Measurements from ENCODE around the gene STK32B. TPM values are rescaled to one million over a fixed set of nuclear protein-coding genes. Genes with fewer than 3 reads are reported as not detected.
"Not testable (repeated sequence)": the region's sequence is repeated elsewhere in the genome, so short reads cannot be mapped to it uniquely, and the experiment has no call there.

The STK32B gene
- polyA plus RNA-seq, 1 of the 3 experiments (the other 2 are of a cell fraction): 0.20 TPM

DNA sequence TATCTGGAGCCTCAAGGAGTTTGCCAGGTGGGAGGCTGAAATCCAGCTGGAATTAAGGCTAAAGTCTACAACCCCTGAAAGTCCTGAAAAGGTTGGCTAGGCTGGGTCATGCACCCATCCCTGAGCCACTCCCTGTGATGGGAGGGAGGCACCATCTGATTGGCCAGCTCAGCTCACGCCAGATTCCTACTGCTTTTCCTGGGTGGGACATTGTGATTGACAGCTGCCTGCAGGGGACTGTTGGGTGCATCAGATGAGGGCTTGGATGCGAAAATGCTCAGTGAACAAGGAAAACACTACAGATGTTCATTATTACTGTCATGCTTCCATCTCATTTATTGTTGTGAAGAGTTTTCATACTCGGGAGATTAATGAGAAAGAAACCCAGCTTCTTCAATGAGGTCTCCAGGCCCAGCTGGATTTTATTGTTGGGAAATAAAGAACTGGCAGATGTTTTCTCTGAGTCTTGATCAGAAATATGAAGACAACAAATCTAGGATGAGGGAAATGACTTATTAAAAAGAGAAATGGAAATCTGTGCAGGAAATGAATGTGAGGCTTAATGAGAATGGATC, 185.9 kb downstream of the STK32B start:
- WGBS (ENCODE audit: low lambda C conversion rate): 23% methylated on average over 3 of the region's 3 CpGs

DNA sequence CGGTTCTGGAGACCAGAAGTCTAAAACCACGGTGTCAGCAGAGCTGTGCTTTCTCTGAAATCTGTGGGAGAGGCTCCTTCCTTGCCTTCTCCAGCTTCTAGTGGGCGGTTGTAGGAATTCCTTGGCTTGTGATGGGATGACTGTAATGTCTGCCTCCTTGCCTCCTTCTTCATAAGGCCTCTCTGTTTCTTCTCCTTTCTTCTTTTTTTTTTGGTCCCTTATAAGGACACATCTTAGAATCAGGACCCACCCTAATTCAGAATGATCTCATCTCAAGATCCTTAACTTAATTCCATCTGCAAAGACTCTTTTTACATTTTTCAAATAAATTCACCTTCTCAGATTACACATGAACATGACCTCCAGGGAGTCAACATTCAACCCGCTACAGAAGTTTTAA, 186.9 kb downstream of the STK32B start:
- Histone ChIP-seq H3K4me1 (ENCODE audit: control insufficient read depth in 1 of 2, insufficient read depth in 2 of 2, low read depth in 1 of 2, low read length in 1 of 2) (no peaks in the 10 kb centered on the region), H2AFZ (ENCODE audit: low read depth) (no peak overlapping the region), H3F3A (replicated peaks; ENCODE audit: insufficient read depth) (no peaks in the 10 kb centered on the region), H3K4me3 (ENCODE audit: low read depth in 2 of 2, low read length in 1 of 2) (no peak overlapping the region), H3K27me3 (ENCODE audit: insufficient read depth) (no peaks in the 10 kb centered on the region), H3K36me3 (replicated peaks in 1 of 2; ENCODE audit: control insufficient read depth in 1 of 2, insufficient read depth in 2 of 2, low read length in 1 of 2) (no peaks in the 10 kb centered on the region), H3K9me2 (no peaks in the 10 kb centered on the region), H3K27ac (ENCODE audit: low read depth in 2 of 2, low read length in 1 of 2) (no peak overlapping the region), H4K20me1 (ENCODE audit: insufficient read depth) (no peaks in the 10 kb centered on the region), H3K4me2 (no peak overlapping the region), H3K79me2 (ENCODE audit: insufficient read depth) (no peaks in the 10 kb centered on the region), H3K9ac (no peak overlapping the region), H3K9me3 (no peaks in the 10 kb centered on the region)
- ChIA-PET CTCF (no interaction called here), POLR2A (no interaction called here)
- DNase-seq: no peak
- TF ChIP-seq, protein P1, sequence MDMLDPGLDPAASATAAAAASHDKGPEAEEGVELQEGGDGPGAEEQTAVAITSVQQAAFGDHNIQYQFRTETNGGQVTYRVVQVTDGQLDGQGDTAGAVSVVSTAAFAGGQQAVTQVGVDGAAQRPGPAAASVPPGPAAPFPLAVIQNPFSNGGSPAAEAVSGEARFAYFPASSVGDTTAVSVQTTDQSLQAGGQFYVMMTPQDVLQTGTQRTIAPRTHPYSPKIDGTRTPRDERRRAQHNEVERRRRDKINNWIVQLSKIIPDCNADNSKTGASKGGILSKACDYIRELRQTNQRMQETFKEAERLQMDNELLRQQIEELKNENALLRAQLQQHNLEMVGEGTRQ (IDR thresholded peaks at IDR 0.05; ENCODE audit: borderline replicate concordance, low read depth, low read length): no peak
- TF ChIP-seq RAD21 (IDR thresholded peaks at IDR 0.05; ENCODE audit: low read length) (no peak), FOXJ3 (CRISPR knock-in tag; IDR thresholded peaks at IDR 0.05) (no peak), FOSL2 (IDR thresholded peaks at IDR 0.05; ENCODE audit: borderline replicate concordance, low read depth) (no peak), MEF2A (IDR thresholded peaks at IDR 0.05; ENCODE audit: borderline replicate concordance, low read depth) (no peak), GABPA (IDR thresholded peaks at IDR 0.05; ENCODE audit: low read depth) (no peak), RXRA (IDR thresholded peaks at IDR 0.05; ENCODE audit: borderline replicate concordance, low read depth) (no peak), MXI1 (IDR thresholded peaks at IDR 0.05; ENCODE audit: low read depth, low read length) (no peak), NRF1 (IDR thresholded peaks at IDR 0.05; ENCODE audit: low read depth, low read length) (no peak), NFIC (IDR thresholded peaks at IDR 0.05; ENCODE audit: borderline replicate concordance) (no peak), RFX5 (IDR thresholded peaks at IDR 0.05; ENCODE audit: low read length) (no peak), YY1 (IDR thresholded peaks at IDR 0.05; ENCODE audit: low read depth) (no peak), EP300 (IDR thresholded peaks at IDR 0.05; ENCODE audit: borderline replicate concordance in 1 of 2, low read depth in 1 of 2, low read length in 1 of 2) (no peak), TCF12 (IDR thresholded peaks at IDR 0.05) (no peak)
- TF ChIP-seq, protein P2, sequence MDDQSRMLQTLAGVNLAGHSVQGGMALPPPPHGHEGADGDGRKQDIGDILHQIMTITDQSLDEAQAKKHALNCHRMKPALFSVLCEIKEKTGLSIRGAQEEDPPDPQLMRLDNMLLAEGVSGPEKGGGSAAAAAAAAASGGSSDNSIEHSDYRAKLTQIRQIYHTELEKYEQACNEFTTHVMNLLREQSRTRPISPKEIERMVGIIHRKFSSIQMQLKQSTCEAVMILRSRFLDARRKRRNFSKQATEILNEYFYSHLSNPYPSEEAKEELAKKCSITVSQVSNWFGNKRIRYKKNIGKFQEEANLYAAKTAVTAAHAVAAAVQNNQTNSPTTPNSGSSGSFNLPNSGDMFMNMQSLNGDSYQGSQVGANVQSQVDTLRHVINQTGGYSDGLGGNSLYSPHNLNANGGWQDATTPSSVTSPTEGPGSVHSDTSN (IDR thresholded peaks at IDR 0.05): no peak
- TF ChIP-seq, protein P3, sequence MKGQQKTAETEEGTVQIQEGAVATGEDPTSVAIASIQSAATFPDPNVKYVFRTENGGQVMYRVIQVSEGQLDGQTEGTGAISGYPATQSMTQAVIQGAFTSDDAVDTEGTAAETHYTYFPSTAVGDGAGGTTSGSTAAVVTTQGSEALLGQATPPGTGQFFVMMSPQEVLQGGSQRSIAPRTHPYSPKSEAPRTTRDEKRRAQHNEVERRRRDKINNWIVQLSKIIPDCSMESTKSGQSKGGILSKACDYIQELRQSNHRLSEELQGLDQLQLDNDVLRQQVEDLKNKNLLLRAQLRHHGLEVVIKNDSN (IDR thresholded peaks at IDR 0.05; ENCODE audit: borderline replicate concordance, low read depth): no peak
- TF ChIP-seq, protein P4, sequence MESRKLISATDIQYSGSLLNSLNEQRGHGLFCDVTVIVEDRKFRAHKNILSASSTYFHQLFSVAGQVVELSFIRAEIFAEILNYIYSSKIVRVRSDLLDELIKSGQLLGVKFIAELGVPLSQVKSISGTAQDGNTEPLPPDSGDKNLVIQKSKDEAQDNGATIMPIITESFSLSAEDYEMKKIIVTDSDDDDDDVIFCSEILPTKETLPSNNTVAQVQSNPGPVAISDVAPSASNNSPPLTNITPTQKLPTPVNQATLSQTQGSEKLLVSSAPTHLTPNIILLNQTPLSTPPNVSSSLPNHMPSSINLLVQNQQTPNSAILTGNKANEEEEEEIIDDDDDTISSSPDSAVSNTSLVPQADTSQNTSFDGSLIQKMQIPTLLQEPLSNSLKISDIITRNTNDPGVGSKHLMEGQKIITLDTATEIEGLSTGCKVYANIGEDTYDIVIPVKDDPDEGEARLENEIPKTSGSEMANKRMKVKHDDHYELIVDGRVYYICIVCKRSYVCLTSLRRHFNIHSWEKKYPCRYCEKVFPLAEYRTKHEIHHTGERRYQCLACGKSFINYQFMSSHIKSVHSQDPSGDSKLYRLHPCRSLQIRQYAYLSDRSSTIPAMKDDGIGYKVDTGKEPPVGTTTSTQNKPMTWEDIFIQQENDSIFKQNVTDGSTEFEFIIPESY (IDR thresholded peaks at IDR 0.05; ENCODE audit: borderline replicate concordance, low read depth): no peak
- 7% methylated on average over 4 of the region's 4 CpGs for WGBS (ENCODE audit: low lambda C conversion rate)

More for the DNA sequence above, 185.9 kb downstream of the STK32B start:
- ChIA-PET CTCF (interaction anchor here (1.5 kb wide), 1 partner anchor 32 kb away, joined by 3 read pairs; no protein-coding TSS in a partner anchor), POLR2A (no interaction called here)
- Histone ChIP-seq H3K27me3 (ENCODE audit: insufficient read depth) (no peaks in the 10 kb centered on the region), H4K20me1 (ENCODE audit: insufficient read depth) (no peaks in the 10 kb centered on the region), H3K4me1 (ENCODE audit: control insufficient read depth in 1 of 2, insufficient read depth in 2 of 2, low read depth in 1 of 2, low read length in 1 of 2) (no peaks in the 10 kb centered on the region), H3F3A (replicated peaks; ENCODE audit: insufficient read depth) (no peaks in the 10 kb centered on the region), H3K9ac (no peak overlapping the region), H3K79me2 (ENCODE audit: insufficient read depth) (no peaks in the 10 kb centered on the region), H3K36me3 (replicated peaks in 1 of 2; ENCODE audit: control insufficient read depth in 1 of 2, insufficient read depth in 2 of 2, low read length in 1 of 2) (no peaks in the 10 kb centered on the region), H3K4me3 (ENCODE audit: low read depth in 2 of 2, low read length in 1 of 2) (no peak overlapping the region), H3K9me3 (no peaks in the 10 kb centered on the region), H3K4me2 (no peak overlapping the region), H2AFZ (ENCODE audit: low read depth) (no peak overlapping the region), H3K27ac (ENCODE audit: low read depth in 2 of 2, low read length in 1 of 2) (no peak overlapping the region), H3K9me2 (no peaks in the 10 kb centered on the region)
- DNase-seq: no peak
- TF ChIP-seq, protein P2 (IDR thresholded peaks at IDR 0.05): no peak

DNA sequence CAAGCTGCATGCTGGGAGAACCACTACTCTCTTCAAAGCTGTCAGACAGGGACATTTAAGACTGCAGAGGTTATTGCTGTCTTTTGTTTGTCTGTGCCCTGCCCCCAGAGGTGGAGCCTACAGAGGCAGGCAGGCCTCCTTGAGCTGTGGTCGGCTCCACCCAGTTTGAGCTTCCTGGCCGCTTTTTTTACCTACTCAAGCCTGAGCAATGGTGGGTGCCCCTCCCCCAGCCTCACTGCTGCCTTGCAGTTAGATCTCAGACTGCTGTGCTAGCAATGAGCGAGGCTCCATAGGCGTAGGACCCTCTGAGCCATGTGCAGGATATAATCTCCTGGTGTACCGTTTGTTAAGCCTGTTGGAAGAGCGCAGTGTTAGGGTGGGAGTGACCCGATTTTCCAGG, 195.8 kb downstream of the STK32B start:
- H3K9me3 ChIP-seq; H2AFZ ChIP-seq (ENCODE audit: low read depth); H3K9ac ChIP-seq; H3K27ac ChIP-seq (ENCODE audit: low read depth in 2 of 2, low read length in 1 of 2); POLR2A ChIA-PET; H3K4me1 ChIP-seq (ENCODE audit: control insufficient read depth in 1 of 2, insufficient read depth in 2 of 2, low read depth in 1 of 2, low read length in 1 of 2); DNase-seq; H3K4me3 ChIP-seq (ENCODE audit: low read depth in 2 of 2, low read length in 1 of 2); H4K20me1 ChIP-seq (ENCODE audit: insufficient read depth); H3F3A ChIP-seq (replicated peaks; ENCODE audit: insufficient read depth); CTCF ChIA-PET; H3K79me2 ChIP-seq (ENCODE audit: insufficient read depth); H3K4me2 ChIP-seq; H3K9me2 ChIP-seq; H3K27me3 ChIP-seq (ENCODE audit: insufficient read depth); H3K36me3 ChIP-seq (replicated peaks in 1 of 2; ENCODE audit: control insufficient read depth in 1 of 2, insufficient read depth in 2 of 2, low read length in 1 of 2): not testable (repeated sequence)
- 11% methylated on average over 7 of the region's 7 CpGs for WGBS (ENCODE audit: low lambda C conversion rate)

Data from SK-N-SH (cell line).